GM21360 (cell line): ENCODE measurements around the gene NRG2.

ENCODE experiments used
- ATAC-seq: cut with Tn5 transposase; IDR thresholded peaks from one replicate; pipeline ENCODE4 v1.9.1; 2021; ENCODE audit warnings: mild to moderate bottlenecking, moderate library complexity; ENCODE audit not compliant: unreplicated experiment

The NRG2 gene

DNA sequence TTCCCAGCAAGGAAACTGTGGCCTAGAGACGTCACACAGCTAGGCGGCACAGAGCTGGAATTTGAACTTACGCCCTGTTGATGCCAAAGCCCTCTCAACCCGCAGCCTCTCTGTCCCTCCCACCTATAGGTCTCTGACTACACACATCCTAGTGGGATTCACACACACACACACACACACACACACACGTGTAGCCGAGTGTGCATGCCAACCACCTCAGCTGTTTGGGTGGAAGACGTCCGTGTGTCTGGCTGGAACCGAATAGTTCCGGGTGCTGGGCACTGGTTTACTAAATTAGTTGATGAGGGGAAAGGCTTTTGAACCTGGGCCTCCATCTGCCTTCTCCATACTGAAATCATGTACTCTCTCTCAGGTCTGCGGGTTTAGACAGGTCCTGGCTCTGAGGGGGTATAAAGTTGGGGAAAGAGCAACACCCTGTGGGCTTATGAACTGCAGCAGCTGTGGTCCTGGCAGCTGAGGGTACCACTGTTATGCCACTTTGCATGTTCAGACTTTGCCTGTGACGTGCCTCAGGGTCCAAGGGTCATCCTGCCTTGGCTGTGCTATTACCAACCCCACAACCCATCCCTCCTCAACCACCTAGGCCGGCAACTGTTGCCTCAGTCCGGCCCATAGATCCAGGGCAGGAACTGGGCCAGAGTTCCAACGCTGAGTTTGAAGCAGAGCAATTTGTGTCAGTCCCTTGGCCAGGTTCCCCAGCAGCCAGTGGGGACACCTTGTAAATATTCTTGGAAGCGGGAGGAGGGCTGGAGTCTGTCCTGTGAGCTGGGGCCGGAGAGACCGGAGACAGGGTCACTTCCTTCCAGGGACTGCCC is 197.0 kb downstream of the NRG2 start:
- no peak for ATAC-seq

DNA sequence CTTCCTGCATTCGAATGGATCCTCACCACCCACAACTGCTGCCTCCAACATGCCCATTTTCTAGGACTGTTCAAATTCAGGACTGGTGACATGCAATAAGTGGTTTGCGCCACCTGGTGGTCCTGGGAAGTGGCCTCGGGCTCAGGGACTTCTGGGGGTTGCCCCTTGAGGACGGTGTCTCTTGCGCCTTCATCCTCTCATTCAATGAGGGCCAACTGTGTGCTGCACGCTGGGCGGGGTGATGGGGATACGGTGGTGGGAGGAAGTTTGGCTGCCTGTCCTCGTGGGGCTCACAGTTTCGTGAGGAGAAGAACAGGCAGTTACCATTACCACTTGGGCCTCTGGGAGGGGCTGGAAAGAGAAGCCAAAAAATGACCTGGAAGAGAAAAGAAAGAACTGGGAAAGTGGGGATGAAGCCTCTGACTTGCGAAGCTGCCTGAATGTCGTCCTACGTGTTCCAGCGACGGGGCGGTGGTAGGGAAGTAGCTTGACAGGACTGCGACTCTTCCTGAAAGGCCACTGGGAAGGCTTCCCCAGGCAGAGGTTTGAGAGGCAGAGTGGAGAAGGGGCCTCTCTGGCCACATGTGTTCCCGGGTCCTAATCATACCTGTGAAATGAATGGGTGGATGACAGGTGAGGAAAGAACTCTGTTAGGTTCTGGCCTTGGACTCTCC is 198.5 kb downstream of the NRG2 start:
- ATAC-seq: no peak

DNA sequence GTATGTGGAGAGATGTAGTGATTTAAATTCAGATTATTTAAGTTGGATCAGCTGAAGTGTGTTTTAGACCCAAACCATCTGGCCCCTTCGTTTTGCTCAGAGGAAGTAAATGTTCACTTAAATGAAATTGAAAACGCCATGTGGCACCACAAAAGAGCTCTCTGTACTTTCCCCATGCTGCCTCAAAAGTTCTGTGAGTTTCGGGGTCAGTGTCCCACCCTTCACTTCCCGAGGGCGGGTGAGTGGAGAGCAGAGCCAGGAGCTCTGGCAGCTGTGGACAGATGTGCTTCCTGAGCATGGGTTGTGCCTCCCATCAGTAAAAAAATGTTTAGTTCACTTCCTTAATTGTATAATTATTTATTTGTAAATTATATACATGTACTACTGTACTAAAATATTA is 199.1 kb downstream of the NRG2 start:
- no peak for ATAC-seq

DNA sequence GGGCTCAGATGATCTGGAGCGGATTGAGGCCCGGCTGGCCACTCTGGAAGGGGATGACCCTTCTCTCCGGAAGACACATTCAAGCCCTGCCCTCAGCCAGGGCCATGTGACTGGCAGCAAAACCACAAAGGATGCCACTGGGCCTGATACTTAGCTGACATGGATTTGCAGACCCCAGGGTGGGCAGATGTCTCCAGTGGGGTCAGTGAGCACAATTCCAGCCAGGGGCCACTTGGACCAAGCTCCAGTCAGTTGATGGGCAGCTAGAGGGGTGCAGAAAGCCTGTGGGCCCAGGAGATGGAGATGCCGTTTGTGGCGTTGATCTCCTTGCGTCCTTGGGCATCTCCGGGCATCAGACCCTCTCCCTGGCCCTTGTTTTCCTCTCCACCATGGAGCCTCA is 200.8 kb downstream of the NRG2 start:
- no peak for ATAC-seq

DNA sequence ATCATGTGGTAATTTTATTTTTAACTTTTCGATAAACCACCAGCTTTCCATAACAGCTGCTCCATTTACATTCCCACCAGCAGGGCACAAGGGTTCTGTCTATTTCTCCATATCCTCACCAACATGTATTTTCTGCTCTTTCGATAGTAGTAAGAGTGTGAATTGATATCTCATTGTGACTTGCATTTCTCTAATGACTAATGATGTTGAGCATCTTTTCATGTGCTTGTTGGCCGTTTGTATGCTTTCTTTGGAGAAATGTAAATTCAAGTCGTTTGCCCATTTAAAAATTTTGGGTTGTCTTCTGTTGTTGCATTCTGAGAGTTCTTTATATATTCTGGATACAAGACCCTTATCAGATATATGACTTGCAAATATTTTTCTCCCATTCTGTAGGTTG is 201.6 kb downstream of the NRG2 start:
- ATAC-seq: no peak

DNA sequence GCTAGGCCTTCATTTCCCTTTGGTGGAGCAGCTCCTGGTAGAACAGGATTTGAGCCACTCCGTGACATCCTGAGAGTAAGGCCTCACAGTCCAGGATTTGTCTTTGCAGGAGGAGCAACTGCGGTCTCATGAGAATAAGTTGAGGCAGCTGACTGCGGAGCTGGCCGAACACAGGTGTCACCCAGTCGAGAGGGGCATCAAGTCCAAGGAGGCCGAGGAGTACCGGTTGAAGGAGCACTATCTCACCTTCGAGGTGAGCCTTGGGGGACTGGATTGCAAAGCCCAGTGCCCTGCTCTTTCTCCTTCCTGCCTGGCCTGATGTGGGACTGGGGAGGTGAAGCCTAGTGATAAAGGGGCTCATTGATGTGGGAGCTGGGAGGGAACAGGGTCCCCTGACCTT is 203.2 kb downstream of the NRG2 start:
- ATAC-seq: no peak

DNA sequence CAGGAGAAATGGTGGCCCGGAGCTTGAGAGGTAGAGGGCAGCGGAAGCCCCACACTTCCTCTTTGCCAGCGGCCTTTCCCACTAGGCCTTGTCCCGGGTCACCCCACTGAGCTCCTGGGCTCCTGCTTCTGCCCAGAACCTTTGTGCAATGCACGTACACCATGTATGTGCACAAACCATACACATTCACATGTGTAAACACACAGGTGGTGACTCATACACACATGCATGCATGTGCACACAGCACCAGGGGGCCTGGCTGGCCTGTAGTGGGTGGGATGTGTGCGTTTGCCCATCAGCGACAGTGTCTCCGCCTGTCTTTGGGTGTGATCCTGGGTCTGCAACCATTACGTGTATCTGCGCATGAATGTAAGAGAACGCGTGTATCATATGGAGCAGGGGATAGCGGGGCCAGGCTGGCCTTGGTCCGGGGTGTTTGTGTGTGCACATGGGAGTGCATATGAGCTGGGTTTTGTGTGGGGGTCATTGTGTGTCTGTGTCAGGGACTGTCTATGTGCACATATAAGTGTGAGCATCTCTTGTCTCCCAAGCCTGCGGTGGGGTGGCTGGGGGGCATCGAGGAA is 203.8 kb downstream of the NRG2 start:
- no peak for ATAC-seq

DNA sequence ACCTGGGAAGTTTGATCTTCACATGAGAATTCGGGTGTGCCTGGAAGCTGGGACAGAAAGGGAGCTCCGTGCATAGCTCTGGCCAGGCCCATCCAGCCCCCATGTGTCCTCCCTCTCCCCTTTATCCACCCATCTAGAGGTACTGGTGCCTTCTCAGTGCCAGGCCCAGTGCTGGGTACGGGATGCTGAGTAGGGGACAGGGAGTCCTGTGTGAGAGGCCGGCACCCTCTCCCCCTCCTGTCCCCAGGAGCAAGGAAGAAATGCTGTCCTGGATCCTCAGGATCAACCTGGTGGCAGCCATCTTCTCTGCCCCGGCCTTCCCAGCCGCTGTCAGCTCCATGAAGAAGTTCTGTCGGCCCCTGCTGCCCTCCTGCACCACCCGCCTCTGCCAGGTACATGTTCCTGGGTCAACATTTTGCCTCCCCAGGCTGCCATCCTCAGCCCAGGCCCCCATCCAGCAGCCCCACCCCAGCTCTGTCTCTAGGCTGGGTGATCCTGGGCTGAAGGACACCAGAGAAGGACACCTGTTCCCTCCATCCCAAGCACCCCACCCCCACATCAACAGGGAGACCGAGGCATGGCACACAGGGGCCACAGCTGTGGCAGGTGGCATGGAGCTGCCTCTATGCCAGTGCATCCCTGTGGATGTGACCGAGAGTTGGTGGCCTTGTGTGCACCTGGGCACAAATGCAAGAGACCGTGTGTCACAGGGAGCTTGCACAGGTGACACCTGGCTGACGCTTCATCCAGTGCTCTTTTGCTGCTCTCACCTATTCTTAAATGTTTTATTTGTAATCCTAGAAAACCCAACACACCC is 204.5 kb downstream of the NRG2 start:
- ATAC-seq: no peak

DNA sequence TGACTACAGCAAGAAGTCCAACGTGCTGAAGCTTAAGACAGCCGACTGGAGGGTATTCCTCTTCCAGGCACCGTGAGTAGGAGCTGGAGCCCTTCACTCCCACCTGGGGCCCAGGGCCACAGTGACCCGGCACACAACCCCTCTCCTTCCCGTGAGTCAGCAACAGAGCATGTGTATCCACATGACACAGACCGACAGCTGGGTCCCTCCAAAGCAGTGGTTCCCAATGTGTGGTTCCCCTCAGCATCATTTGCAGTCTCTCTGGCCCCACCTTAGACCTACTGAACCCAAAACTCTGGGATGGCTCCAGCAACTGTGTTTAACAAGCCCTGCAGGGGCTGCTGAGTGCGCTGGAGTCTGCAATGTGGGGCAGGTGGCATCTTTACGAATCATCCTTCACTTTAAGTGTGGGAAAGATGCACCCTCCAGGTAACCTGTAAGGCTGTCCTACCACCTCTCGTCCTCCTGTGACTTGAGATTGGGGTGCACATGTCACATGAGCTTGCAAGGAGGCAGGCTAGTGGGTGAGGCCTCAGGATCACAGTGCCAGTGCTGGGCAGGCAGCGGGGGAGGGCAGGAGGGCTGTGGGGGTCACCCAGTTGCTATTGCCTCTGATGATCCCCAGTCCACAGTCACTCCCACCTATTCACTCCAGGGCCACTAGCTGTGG is 205.3 kb downstream of the NRG2 start:
- ATAC-seq: no peak

DNA sequence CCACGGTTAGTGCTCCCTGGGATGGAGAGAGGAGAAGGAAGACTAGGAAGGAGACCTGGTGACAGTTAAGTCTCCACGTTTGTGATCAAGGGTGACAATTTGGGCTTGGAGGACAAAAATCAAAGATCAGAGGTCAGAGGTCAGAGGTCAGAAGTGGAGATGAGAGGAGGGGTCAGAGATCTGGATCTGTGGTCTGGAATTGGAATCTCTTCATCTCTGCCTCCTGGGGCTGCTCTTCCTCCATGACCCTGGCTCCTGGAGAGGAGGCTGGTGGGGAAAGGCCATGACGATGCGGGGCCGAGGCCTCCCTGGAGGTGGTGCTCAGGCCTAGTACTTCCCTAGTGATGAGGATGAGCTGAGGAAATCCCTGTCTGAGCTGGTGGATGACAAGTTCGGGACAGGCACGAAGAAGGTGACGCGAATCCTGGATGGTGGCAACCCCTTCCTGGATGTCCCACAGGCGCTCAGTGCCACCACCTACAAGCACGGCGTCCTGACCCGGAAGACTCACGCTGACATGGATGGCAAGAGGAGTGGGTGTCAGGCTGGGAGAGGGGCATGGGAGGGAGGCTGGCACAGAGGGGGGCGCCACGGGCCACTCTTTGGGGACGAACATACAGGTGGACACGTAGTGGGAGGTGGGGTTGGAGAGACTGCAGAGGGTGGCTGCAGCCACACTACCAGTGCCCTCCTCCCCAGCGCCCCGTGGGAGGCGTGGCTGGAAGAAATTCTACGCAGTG is 206.5 kb downstream of the NRG2 start:
- no peak for ATAC-seq

DNA sequence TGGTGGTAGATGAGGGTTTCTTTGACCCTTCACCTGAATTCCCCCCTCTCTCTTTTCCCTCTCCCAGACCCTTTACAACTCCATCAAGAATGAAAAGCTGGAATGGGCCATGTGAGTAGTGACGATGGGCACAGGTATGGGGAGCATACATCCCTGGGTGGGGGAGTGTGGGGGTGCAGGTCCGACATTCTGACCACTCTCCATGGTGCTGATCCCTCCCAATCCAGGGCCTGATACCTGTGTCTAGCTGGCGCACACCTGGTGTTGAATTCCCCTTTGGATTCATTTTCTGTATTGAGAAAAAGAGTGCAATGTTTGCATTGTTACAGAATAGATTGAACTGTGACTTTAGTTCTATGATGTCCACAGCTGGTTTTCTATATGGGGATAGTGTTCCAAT is 207.4 kb downstream of the NRG2 start:
- no peak for ATAC-seq

DNA sequence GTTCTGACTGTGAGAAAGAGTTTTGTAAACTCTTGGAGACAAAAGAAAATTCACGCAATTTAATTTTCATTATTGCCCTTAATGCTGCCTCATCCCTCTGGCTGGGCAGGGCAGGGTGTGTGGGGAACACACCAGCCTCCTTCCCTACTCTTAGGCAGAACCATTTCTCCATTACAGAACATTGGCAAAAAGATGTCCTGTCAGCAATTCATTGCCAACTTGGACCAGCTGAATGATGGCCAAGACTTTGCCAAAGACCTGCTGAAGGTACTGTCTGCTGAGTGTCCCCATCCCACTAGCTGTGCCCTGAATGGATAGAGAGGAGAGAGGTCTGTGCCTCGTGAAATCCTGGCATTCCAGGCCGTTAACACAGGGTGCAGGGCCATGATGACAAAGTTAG is 209.6 kb downstream of the NRG2 start:
- ATAC-seq: no peak

DNA sequence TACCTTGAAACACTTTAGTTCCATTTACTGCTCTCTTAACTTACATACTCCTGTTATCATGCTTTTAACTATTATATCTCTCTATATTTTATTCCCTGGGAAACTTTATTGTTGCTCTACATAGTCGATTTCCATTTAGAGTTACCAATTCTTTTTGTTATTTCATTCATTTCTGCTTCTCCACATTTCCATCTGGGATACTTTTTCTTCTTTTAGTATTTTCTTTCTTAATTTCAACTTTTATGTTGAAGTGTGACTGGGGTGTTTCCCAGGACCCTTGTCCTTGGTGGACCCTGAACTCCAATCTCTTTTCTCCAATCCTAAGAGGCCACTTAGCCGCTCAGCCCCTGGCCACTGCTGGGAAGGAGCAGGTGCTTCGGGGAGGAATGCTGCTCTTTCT is 211.5 kb downstream of the NRG2 start:
- no peak for ATAC-seq

DNA sequence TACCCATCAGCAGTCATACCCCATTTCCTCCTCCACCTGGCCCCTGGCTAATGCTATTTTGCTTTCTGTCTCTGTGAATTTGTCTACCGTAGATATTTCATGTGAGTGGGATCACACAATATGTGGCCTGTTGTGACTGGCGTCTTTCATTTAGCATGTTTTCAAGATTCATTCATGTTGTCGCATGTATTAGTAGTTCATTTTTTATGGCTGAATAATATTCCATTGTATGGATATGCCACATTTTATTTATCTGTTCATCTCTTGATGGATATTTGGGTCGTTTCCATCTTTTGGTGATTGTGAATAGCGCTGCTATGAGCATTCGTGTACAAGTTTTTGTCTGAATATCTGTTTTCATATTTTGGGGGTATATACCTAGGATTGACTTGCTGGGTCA is 213.6 kb downstream of the NRG2 start:
- ATAC-seq: no peak

DNA sequence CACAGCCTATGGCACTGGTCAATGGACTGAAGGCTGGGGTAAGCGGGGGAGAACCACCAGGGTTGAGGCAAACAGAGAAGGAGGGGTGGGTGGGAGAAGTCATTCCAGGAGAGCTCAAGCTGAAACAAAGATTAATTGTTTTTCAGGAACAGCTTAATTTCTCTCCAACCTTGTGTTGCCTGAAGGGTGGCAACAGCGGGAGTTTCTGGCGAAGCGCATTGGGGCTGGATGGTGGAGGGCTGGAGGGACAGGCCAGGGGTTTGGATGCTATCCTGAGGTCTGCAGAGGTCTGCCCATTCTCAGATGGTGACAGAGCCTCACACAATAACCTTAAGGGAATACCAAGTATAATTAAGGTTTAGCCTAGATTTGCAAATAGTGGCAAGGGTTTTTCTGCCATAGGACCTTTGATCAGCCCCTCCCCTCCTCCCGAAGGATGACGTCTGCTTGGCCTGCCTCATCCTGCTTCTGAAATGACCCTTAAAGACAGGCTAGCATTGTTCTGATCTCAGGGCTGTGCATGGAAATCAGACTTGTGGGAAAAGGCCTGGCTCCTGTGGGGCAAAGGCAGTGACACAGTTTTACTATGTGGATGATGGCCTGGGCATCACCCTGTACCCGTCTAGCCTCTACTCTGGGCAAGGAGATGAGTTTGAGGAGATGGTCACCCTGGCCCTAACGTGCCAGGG is 214.7 kb downstream of the NRG2 start:
- no peak for ATAC-seq

DNA sequence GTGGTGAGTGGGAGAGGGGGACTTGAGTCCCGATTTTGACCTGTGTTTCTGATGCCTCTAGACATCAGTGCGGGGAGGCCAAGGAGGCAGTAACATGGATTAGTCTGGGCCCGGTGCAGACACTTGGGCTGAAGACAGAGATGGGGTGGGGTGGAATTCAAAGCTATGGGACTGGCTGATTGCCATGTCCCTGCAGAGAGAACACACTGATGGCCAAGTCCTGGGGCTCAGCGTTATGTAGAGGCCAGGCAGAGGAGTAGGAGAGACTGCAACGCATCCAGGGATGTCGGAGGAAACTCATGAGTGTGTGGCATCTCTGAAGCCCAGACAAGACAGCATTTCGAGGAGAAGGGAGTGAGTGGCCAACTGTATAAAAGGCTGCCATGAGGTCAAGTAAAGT is 217.4 kb downstream of the NRG2 start:
- no peak for ATAC-seq

DNA sequence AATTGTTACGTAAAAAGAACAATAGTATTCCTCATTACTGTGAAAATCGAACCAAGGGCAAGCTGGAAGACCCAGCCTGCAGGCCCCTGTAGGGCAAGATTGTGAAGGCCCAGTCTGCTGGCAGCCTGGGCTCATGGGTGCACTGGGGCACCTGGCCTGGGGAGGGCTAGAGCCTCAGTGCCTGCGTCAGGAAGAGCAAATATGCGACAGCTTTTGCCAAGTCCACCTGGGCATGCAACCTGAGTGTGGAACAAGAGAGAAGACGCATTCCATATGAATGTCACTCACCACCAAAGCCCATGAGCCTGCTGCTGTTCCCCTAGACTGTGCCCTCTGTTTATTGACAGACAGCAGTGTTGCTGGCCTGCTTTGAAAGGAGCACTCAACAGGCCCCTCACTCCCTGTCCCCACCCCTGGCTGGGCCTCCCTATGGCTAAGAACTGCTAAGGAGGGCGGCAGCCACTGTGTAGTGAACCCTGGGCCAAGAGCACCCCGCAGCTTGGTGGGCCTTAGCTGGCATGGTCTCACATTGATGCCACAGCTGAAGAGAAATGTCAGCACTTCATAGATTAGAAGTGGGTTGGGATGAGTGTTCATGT is 219.2 kb downstream of the NRG2 start:
- no peak for ATAC-seq

DNA sequence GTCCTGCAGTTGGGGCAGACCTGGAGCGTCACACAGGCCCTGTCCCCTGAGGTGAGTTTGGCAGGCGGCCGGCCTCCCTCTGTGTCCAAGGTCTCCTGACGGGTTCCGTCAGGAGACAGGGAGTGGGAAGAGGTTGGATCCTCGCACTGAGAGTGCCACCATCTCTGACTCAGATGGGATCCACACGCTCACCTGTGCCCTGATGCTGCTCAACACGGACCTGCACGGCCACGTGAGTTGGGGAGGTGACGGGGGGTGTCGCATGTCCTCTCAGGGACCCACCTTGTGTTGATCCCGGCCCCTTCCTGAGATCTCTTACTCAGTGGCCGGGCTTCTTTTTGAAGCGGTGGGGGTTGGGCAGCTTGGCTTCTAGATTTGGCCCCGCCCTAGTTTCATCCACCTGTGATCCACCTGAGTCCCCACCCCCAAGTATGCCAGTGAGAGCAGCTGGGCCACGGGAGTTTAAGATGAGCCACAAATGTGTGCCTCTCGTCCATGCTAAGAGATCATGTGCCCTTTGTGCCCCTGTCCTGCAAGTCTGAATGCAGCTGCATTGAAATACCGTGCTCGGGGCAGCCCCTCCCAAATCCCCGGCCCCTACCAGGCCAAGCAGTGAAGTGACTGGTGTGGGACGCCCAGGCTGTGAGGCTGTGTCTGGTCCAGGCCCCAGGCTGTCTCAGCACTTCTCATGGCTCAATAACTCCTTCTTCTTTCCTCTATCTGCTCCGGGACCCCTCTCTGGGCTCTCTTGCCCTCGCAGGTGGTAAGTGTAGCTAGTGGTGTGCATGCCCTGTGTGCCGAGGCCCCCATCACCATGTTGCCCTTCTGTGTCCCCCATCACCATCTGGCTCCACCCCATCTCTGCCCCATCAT is 220.3 kb downstream of the NRG2 start:
- no peak for ATAC-seq
